ENCODE results near the gene DACT1.

DNA sequence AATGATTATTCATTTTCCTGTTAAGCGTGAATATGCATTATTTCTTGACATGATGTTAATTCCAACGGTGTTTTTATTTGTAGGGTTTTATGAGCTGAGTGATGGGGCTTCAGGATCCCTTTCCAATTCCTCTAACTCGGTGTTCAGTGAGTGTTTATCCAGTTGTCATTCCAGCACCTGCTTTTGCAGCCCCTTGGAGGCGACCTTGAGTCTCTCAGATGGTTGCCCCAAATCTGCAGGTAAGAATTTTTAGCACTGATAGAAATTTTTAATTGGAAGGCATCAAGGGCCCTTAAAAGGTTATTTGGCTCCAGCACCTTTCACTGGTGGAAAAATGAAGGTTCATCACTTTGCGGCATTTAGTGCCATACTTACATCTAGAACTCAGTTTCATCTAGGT is 3.7 kb downstream of the DACT1 start:
- no peak for TF ChIP-seq POLR2A (IDR thresholded peaks at IDR 0.05; ENCODE audit: low read depth, low read length)
- TF ChIP-seq TAF1 (IDR thresholded peaks at IDR 0.05; ENCODE audit: borderline replicate concordance, low read depth, low read length) = no peak
- no peak for TF ChIP-seq RAD21 (IDR thresholded peaks at IDR 0.05; ENCODE audit: insufficient read depth, low read depth, low read length)
- TF ChIP-seq, protein P1, sequence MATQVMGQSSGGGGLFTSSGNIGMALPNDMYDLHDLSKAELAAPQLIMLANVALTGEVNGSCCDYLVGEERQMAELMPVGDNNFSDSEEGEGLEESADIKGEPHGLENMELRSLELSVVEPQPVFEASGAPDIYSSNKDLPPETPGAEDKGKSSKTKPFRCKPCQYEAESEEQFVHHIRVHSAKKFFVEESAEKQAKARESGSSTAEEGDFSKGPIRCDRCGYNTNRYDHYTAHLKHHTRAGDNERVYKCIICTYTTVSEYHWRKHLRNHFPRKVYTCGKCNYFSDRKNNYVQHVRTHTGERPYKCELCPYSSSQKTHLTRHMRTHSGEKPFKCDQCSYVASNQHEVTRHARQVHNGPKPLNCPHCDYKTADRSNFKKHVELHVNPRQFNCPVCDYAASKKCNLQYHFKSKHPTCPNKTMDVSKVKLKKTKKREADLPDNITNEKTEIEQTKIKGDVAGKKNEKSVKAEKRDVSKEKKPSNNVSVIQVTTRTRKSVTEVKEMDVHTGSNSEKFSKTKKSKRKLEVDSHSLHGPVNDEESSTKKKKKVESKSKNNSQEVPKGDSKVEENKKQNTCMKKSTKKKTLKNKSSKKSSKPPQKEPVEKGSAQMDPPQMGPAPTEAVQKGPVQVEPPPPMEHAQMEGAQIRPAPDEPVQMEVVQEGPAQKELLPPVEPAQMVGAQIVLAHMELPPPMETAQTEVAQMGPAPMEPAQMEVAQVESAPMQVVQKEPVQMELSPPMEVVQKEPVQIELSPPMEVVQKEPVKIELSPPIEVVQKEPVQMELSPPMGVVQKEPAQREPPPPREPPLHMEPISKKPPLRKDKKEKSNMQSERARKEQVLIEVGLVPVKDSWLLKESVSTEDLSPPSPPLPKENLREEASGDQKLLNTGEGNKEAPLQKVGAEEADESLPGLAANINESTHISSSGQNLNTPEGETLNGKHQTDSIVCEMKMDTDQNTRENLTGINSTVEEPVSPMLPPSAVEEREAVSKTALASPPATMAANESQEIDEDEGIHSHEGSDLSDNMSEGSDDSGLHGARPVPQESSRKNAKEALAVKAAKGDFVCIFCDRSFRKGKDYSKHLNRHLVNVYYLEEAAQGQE (IDR thresholded peaks at IDR 0.05; ENCODE audit: low read depth, low read length) = no peak
- no peak for TF ChIP-seq KDM1A (IDR thresholded peaks at IDR 0.05; ENCODE audit: borderline replicate concordance)
- TF ChIP-seq ZNF384 (IDR thresholded peaks at IDR 0.05; ENCODE audit: borderline replicate concordance, low read depth, low read length) = no peak
- TF ChIP-seq YY1 (IDR thresholded peaks at IDR 0.05; ENCODE audit: low read depth, low read length) = no peak
